Neural cell (in vitro differentiated cells): ENCODE measurements around the gene NLN. TPM values are rescaled to one million over a fixed set of nuclear protein-coding genes. Genes with fewer than 3 reads are reported as not detected.

Experiments used
- H2AFZ ChIP-seq: fragments of 200-600, 300-800 bp; sonication (generic), shearing (Covaris generic); 2 replicates; pipeline ENCODE4 v1.6.0; 2014; ENCODE audit warnings: low read depth, mild to moderate bottlenecking, antibody characterized with exemption, low read length, moderate library complexity
- H3F3A ChIP-seq: fragments of 200-600 bp; shearing (Covaris generic); 2 replicates; pipeline ENCODE4 v1.6.1; 2016; ENCODE audit warnings: mild to moderate bottlenecking, moderate library complexity, mixed read lengths, antibody characterized with exemption, low read length; ENCODE audit not compliant: insufficient read depth, poor library complexity, severe bottlenecking
- H3K27ac ChIP-seq: fragments of 200-600, 300-800 bp; sonication (generic), shearing (Covaris generic); 2 replicates; pipeline ENCODE4 v1.5.1; 2014; ENCODE audit warnings: mild to moderate bottlenecking, low read length, moderate library complexity
- H3K27me3 ChIP-seq: fragments of 300-800, 200-600 bp; sonication (generic), shearing (Covaris generic); 2 replicates; pipeline ENCODE4 v1.6.0; 2014; ENCODE audit warnings: mild to moderate bottlenecking, low read depth, low read length, moderate library complexity; ENCODE audit not compliant: insufficient read depth
- H3K36me3 ChIP-seq: fragments of 300-800, 200-600 bp; sonication (generic), shearing (Covaris generic); 2 replicates; pipeline ENCODE4 v1.5.1; 2014; ENCODE audit warnings: mild to moderate bottlenecking, antibody characterized with exemption, low read length, moderate library complexity; ENCODE audit not compliant: insufficient read depth
- H3K4me2 ChIP-seq: fragments of 300-800, 200-600 bp; sonication (generic), shearing (Covaris generic); 2 replicates; pipeline ENCODE4 v1.6.0; 2014; ENCODE audit warnings: mild to moderate bottlenecking, low read length
- H3K4me3 ChIP-seq: fragments of 300-800, 200-600 bp; sonication (generic), shearing (Covaris generic); 2 replicates; pipeline ENCODE4 v1.5.1; 2014; ENCODE audit warnings: mild to moderate bottlenecking, low read length, moderate library complexity
- H3K79me2 ChIP-seq: fragments of 200-600 bp; shearing (Covaris generic); replicated peaks from 2 replicates; pipeline ENCODE4 v1.6.0; 2014; ENCODE audit warnings: mild to moderate bottlenecking, low read length, moderate library complexity; ENCODE audit not compliant: insufficient read depth
- H3K9ac ChIP-seq: fragments of 300-800, 200-600 bp; sonication (generic), shearing (Covaris generic); 2 replicates; pipeline ENCODE4 v1.6.1; 2016; ENCODE audit warnings: mild to moderate bottlenecking, low read length, mixed read lengths
- H3K9me2 ChIP-seq: fragments of 200-600 bp; shearing (Covaris generic); 2 replicates; pipeline ENCODE4 v1.6.1; 2016; ENCODE audit warnings: mild to moderate bottlenecking, low read length, mixed read lengths; ENCODE audit not compliant: insufficient read depth
- H3K9me3 ChIP-seq: fragments of 200-600, 300-800 bp; sonication (generic), shearing (Covaris generic); 2 replicates; pipeline ENCODE4 v1.6.1; 2016; ENCODE audit warnings: mild to moderate bottlenecking, mixed run types, low read length, moderate library complexity, mixed read lengths
- H4K20me1 ChIP-seq: fragments of 200-600 bp; shearing (Covaris generic); 2 replicates; pipeline ENCODE4 v1.6.1; 2016; ENCODE audit warnings: mild to moderate bottlenecking, mixed run types; ENCODE audit not compliant: insufficient read depth
- CTCF ChIP-seq: fragments of 450-650 bp; IDR thresholded peaks from 2 replicates; pipeline ENCODE4 v1.5.1; 2014; ENCODE audit warnings: antibody characterized with exemption, mild to moderate bottlenecking, moderate library complexity; ENCODE audit not compliant: poor library complexity, severe bottlenecking
- EP300 ChIP-seq: fragments of 450-650 bp; conservative IDR thresholded peaks from 2 replicates; pipeline ENCODE4 v1.6.1; 2014; ENCODE audit warnings: antibody characterized with exemption, mild to moderate bottlenecking, moderate library complexity; ENCODE audit not compliant: poor library complexity, severe bottlenecking
- EZH2 ChIP-seq: fragments of 200-600, 300-800 bp; shearing (Covaris generic), sonication (generic); IDR thresholded peaks from 2 replicates; pipeline ENCODE4 v1.6.1; 2014; ENCODE audit warnings: antibody characterized with exemption, low read length, borderline replicate concordance, mild to moderate bottlenecking; ENCODE audit not compliant: insufficient read depth, poor library complexity, severe bottlenecking
- MXI1 ChIP-seq: fragments of 450-650 bp; conservative IDR thresholded peaks from 2 replicates; pipeline ENCODE4 v1.6.1; 2014; ENCODE audit warnings: antibody characterized with exemption, mild to moderate bottlenecking; ENCODE audit not compliant: poor library complexity, severe bottlenecking
- POLR2AphosphoS5 ChIP-seq: IDR thresholded peaks from 2 replicates; pipeline ENCODE4 v1.6.1; 2012
- RAD21 ChIP-seq: fragments of 450-650 bp; conservative IDR thresholded peaks from 2 replicates; pipeline ENCODE4 v1.6.1; 2014; ENCODE audit warnings: antibody characterized with exemption, mild to moderate bottlenecking, moderate library complexity
- REST ChIP-seq: IDR thresholded peaks from 2 replicates; pipeline ENCODE4 v1.6.1; 2012; ENCODE audit warnings: borderline replicate concordance
- SMC3 ChIP-seq: fragments of 450-650 bp; conservative IDR thresholded peaks from 2 replicates; pipeline ENCODE4 v1.6.1; 2014; ENCODE audit warnings: antibody characterized with exemption, mild to moderate bottlenecking, moderate library complexity; ENCODE audit not compliant: poor library complexity
- TAF1 ChIP-seq: IDR thresholded peaks from 2 replicates; pipeline ENCODE4 v1.6.1; 2012; ENCODE audit warnings: low read depth
- polyA plus RNA-seq: library from polyadenylated mRNA; depleted of rRNA; stranded (reverse); fragments of >200 nt; gene quantifications from 2 replicates; pipeline ENCODE4 v1.2.3, GENCODE V29; 2014

NLN gene
- polyA plus RNA-seq, 1 donor from 2014 or later: 18.7 TPM

GRCh38 chr5:65833780-65834179, 111.8 kb downstream of the NLN start:
- H3F3A ChIP-seq: no peaks in the 10 kb centered on the region
- no peak overlapping the region for H3K9ac ChIP-seq
- no peaks in the 10 kb centered on the region for H3K79me2 ChIP-seq
- H3K4me3 ChIP-seq: no peak overlapping the region
- H3K27ac ChIP-seq: no peak overlapping the region
- no peak overlapping the region for H3K4me2 ChIP-seq
- H4K20me1 ChIP-seq: no peaks in the 10 kb centered on the region
- no peaks in the 10 kb centered on the region for H3K36me3 ChIP-seq
- TF ChIP-seq CTCF (no peak), EZH2 (no peak)
- no peaks in the 10 kb centered on the region for H3K9me3 ChIP-seq
- no peaks in the 10 kb centered on the region for H3K9me2 ChIP-seq
- H3K27me3 ChIP-seq: no peaks in the 10 kb centered on the region
- no peak overlapping the region for H2AFZ ChIP-seq

- TF ChIP-seq POLR2AphosphoS5: no peak
- no peak for TF ChIP-seq MXI1
- no peak for TF ChIP-seq EP300
- no peak for TF ChIP-seq TAF1
- TF ChIP-seq RAD21: no peak
- no peak for TF ChIP-seq REST
- Histone ChIP-seq H3F3A (no peaks in the 10 kb centered on the region), H3K9ac (no peak overlapping the region), H3K9me3 (no peaks in the 10 kb centered on the region), H3K79me2 (no peaks in the 10 kb centered on the region), H3K27ac (no peak overlapping the region), H3K4me3 (no peak overlapping the region), H3K27me3 (no peaks in the 10 kb centered on the region), H3K4me2 (no peak overlapping the region), H4K20me1 (no peaks in the 10 kb centered on the region), H3K9me2 (no peaks in the 10 kb centered on the region), H2AFZ (no peak overlapping the region), H3K36me3 (no peaks in the 10 kb centered on the region)
Observed at GRCh38 chr5:65834306-65834705, 112.3 kb downstream of the NLN start.

GRCh38 chr5:65835191-65835590, 113.2 kb downstream of the NLN start:
- Histone ChIP-seq H4K20me1 (no peaks in the 10 kb centered on the region), H3K27me3 (no peaks in the 10 kb centered on the region), H3K9ac (no peak overlapping the region), H3K9me3 (no peaks in the 10 kb centered on the region), H3K27ac (no peak overlapping the region), H3F3A (no peaks in the 10 kb centered on the region), H3K9me2 (no peaks in the 10 kb centered on the region), H3K4me2 (no peak overlapping the region), H3K79me2 (no peaks in the 10 kb centered on the region), H3K4me3 (no peak overlapping the region), H3K36me3 (no peaks in the 10 kb centered on the region), H2AFZ (no peak overlapping the region)
- TF ChIP-seq TAF1: no peak
- TF ChIP-seq EZH2: no peak
- TF ChIP-seq REST: no peak
- no peak for TF ChIP-seq SMC3
- TF ChIP-seq POLR2AphosphoS5: no peak
- TF ChIP-seq EP300: no peak
- no peak for TF ChIP-seq MXI1
- TF ChIP-seq CTCF: no peak
- TF ChIP-seq RAD21: no peak
